Inferior parietal cortex (tissue), 1 donor: ENCODE data around the gene NOP53.

Source experiments
- DNase-seq: peaks from one replicate; pipeline ENCODE4 v3.0.0-alpha.2; 2016; ENCODE audit errors: extremely low spot score

NOP53 gene

GRCh38 chr19:47805313-47805712, 60.0 kb downstream of the NOP53 start:
- no peak for DNase-seq

GRCh38 chr19:47806435-47806834, 61.1 kb downstream of the NOP53 start:
- DNase-seq = no peak
